Non-pigmented ciliary epithelial cell (primary cell): ENCODE data around the gene STK32C.
"Not testable (repeated sequence)": the region's sequence is repeated elsewhere in the genome, so short reads cannot be mapped to it uniquely, and the experiment has no call there.

Source experiments
- DNase-seq: peaks from one replicate; pipeline ENCODE4 v3.0.0-alpha.2; 2010; ENCODE audit warnings: low read depth

STK32C gene

GRCh38 chr10:132281915-132282666 lies 25.7 kb downstream of the STK32C start:
- DNase-seq, result no peak

GRCh38 chr10:132280646-132281074 lies 27.1 kb downstream of the STK32C start:
- no peak for DNase-seq

- no peak for DNase-seq
Measured at GRCh38 chr10:132279873-132280645, 27.7 kb downstream of the STK32C start.

GRCh38 chr10:132277311-132277741 lies 30.4 kb downstream of the STK32C start:
- no peak for DNase-seq

GRCh38 chr10:132276706-132277105 lies 31.0 kb downstream of the STK32C start:
- DNase-seq, result no peak

- DNase-seq, result no peak
Measured at GRCh38 chr10:132276179-132276675, 31.5 kb downstream of the STK32C start.

DNA sequence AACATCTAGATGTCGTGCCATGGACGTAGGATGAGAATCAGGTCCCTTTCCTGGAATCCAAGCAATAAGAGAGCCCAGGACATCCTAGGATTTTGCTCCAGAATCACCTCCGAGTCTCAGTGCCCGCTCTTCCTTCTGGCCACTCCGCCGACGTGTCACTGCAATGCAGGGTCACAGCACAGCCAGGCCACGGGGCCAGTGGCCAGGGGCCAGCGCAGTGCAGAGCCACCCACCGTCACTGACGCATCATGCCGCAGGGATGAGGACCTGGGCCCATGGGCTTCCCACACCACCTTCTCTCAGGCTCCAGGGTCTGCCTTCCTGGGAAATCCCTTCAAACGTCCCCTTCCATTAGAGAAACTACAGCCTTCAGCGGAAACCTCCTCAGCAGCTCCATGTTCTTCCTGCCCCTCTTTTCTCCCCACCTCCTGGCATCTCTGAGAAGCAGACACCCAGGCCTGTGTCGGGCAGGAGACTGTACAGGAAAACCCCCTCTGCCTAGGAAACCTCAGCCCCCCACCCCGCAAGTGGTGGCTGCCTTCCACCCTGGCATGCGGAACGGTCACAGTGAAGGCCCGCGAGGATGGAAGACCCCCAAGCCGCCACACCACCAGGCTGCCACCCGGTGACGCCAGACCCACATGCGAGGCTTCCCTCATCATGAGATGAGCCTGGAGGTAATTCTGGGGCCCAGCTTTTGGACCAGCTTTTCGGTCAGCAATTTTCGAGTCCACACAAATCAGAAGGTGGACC lies 32.1 kb downstream of the STK32C start:
- no peak for DNase-seq

- no peak for DNase-seq
Measured at GRCh38 chr10:132274986-132275385, 32.8 kb downstream of the STK32C start.

- DNase-seq, result no peak
Measured at GRCh38 chr10:132274581-132274980, 33.2 kb downstream of the STK32C start.

GRCh38 chr10:132273966-132274365 lies 33.8 kb downstream of the STK32C start:
- no peak for DNase-seq

DNA sequence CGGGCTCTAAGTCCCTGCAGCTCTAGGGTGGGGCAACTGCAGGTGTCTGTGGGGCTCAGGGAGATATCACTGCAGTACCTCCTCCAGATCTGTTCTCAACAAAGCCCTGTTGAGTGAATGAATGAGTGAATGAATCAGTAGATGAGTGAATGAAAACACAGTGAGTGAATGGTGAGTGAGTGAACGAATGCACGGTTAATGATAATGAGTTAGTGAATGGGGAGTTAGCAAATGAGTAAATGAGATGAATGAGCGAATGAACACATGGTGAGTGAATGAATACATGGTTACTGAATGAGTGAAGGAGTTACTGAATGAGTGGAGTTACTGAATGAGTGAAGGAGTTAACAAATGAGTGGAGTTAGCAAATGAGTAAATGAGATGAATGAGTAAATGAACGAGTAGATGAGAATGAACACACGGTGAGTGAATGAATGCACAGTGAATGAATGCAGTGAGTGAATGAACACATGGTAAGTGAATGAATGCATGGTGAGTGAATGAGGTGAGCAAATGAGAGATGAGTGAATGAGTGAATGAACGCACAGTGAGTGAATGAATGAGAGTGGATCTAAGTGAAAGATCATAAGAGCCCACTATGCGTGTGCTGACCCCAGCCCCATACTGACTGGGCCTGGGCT lies 34.3 kb downstream of the STK32C start:
- no peak for DNase-seq

GRCh38 chr10:132272231-132272971 lies 35.3 kb downstream of the STK32C start:
- DNase-seq, result no peak

DNA sequence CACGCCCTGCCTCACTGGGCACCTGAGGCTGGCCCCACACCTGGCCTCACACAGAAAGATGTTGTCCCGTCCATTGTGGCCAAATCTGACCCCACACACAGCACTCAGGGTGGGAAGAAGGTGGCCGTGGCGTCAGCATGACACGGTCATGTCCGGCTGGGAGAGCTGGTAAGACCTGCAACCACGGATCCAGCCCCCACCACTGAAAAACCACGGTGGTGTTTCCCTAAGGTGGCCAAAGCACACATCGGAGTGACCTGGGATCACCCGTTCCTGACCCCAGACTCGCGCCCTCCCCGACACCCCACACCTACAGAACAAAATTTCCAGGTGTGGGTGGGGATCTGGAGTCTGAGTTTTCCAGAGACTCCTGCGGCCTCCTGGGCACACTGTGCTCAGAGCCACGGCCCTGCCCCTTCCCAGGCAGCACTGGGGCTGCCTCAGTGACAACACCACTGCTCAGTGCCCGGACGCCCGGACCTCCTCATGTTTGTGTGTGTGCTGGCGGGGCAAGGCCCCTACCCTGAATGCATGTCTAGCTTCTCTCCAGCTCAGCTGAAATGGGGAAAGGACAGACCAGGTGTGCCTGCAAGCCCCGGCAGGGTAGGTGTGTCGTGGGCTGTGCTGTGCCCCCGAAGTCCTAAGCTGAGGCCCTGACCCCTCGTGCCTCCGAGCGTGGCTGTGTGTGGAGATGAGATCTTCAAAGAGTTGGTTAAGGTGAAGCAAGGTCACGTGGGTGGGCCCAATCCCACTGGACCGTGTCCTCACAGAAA lies 36.1 kb downstream of the STK32C start:
- DNase-seq, result no peak

GRCh38 chr10:132270721-132271457 lies 36.9 kb downstream of the STK32C start:
- DNase-seq, result no peak

- no peak for DNase-seq
Measured at GRCh38 chr10:132270256-132270655, 37.5 kb downstream of the STK32C start.

DNA sequence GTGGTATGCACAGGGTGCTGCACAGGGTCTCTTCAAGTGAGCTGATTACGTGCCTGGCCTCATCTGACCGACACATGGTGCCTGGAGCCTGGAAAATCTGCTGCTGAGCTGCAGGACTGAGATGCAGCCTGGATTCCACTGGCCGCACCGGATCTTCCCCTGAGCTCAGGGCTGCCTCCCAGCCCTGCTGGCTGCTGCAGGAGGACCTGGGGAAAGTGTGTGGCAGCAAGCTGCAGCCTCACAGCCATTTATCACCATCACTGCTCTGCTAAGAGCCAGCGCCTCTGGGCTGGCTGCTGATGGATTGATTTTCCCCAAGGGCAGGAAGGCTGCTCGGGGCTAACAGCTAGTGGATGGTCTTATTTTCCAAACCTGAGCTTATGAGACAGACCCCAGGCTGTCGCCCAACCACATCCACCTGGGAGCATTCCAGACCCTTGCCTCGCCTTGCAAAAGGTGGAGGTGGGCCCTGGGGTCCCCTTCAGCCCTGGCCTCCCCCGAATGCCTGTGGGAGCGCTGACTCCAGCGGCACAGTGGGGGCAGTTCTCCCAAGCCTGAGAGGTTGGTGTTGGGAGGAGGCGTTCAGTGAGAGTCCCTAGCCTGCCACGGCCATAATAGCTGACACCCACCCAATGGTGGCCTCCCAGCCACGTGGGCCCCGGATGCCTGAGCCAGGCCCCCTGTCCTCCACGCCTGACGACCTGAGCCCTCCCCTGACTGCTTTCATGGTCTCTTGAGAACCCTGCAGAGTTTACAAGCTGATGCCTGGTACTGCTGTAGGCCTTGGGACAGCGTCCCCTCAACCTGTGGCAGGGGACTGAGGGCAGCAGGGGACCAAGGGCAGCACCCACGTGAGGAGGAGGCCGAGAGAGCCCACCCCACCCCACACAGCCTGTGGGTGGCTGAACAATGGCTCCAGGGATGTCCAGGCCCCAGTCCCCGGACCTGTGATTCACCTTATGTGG lies 38.2 kb downstream of the STK32C start:
- no peak for DNase-seq

- DNase-seq, result not testable (repeated sequence)
Measured at GRCh38 chr10:132267916-132268315, 39.8 kb downstream of the STK32C start.

DNA sequence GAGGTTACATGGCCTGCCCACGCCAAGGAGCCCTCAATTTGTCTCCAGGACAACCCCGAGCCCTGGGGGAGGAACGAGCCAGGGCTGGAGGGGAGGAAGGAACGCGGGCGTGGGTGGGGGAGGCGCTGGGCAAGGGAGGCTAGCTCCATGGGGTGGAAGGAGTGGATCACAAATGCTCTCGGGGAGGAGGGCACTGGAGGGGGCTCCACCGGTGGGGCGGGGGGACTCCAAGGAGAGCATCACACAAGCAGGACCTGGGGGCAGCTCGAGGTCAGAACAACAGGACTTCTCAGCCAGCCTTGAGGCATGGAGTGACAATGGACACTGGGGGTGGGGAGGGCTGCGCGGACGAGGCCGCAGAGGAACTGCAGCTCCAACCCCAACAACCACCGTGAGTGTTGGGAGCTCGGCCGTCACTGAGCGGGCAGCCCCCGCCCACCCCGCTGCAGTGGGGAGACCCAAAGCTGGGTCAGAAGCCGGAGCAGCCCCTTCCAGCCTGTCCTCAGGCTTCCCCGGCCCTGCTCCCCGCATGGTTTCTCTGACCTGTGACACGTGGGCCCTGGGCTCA lies 41.1 kb downstream of the STK32C start:
- DNase-seq, result no peak
